Neural cell (in vitro differentiated cells): ENCODE results near the gene CIRBP. TPM values are rescaled to one million over a fixed set of nuclear protein-coding genes. Genes with fewer than 3 reads are reported as not detected.
"Not testable (repeated sequence)": the region's sequence is repeated elsewhere in the genome, so short reads cannot be mapped to it uniquely, and the experiment has no call there.

Source experiments
- H2AFZ ChIP-seq: fragments of 200-600, 300-800 bp; sonication (generic), shearing (Covaris generic); 2 replicates; pipeline ENCODE4 v1.6.0; 2014; ENCODE audit warnings: low read depth, mild to moderate bottlenecking, antibody characterized with exemption, low read length, moderate library complexity
- H3F3A ChIP-seq: fragments of 200-600 bp; shearing (Covaris generic); 2 replicates; pipeline ENCODE4 v1.6.1; 2016; ENCODE audit warnings: mild to moderate bottlenecking, moderate library complexity, mixed read lengths, antibody characterized with exemption, low read length; ENCODE audit not compliant: insufficient read depth, poor library complexity, severe bottlenecking
- H3K27ac ChIP-seq: fragments of 200-600, 300-800 bp; sonication (generic), shearing (Covaris generic); 2 replicates; pipeline ENCODE4 v1.5.1; 2014; ENCODE audit warnings: mild to moderate bottlenecking, low read length, moderate library complexity
- H3K27me3 ChIP-seq: fragments of 300-800, 200-600 bp; sonication (generic), shearing (Covaris generic); 2 replicates; pipeline ENCODE4 v1.6.0; 2014; ENCODE audit warnings: mild to moderate bottlenecking, low read depth, low read length, moderate library complexity; ENCODE audit not compliant: insufficient read depth
- H3K36me3 ChIP-seq: fragments of 300-800, 200-600 bp; sonication (generic), shearing (Covaris generic); 2 replicates; pipeline ENCODE4 v1.5.1; 2014; ENCODE audit warnings: mild to moderate bottlenecking, antibody characterized with exemption, low read length, moderate library complexity; ENCODE audit not compliant: insufficient read depth
- H3K4me2 ChIP-seq: fragments of 300-800, 200-600 bp; sonication (generic), shearing (Covaris generic); 2 replicates; pipeline ENCODE4 v1.6.0; 2014; ENCODE audit warnings: mild to moderate bottlenecking, low read length
- H3K4me3 ChIP-seq: fragments of 300-800, 200-600 bp; sonication (generic), shearing (Covaris generic); 2 replicates; pipeline ENCODE4 v1.5.1; 2014; ENCODE audit warnings: mild to moderate bottlenecking, low read length, moderate library complexity
- H3K79me2 ChIP-seq: fragments of 200-600 bp; shearing (Covaris generic); replicated peaks from 2 replicates; pipeline ENCODE4 v1.6.0; 2014; ENCODE audit warnings: mild to moderate bottlenecking, low read length, moderate library complexity; ENCODE audit not compliant: insufficient read depth
- H3K9ac ChIP-seq: fragments of 300-800, 200-600 bp; sonication (generic), shearing (Covaris generic); 2 replicates; pipeline ENCODE4 v1.6.1; 2016; ENCODE audit warnings: mild to moderate bottlenecking, low read length, mixed read lengths
- H3K9me2 ChIP-seq: fragments of 200-600 bp; shearing (Covaris generic); 2 replicates; pipeline ENCODE4 v1.6.1; 2016; ENCODE audit warnings: mild to moderate bottlenecking, low read length, mixed read lengths; ENCODE audit not compliant: insufficient read depth
- H3K9me3 ChIP-seq: fragments of 200-600, 300-800 bp; sonication (generic), shearing (Covaris generic); 2 replicates; pipeline ENCODE4 v1.6.1; 2016; ENCODE audit warnings: mild to moderate bottlenecking, mixed run types, low read length, moderate library complexity, mixed read lengths
- H4K20me1 ChIP-seq: fragments of 200-600 bp; shearing (Covaris generic); 2 replicates; pipeline ENCODE4 v1.6.1; 2016; ENCODE audit warnings: mild to moderate bottlenecking, mixed run types; ENCODE audit not compliant: insufficient read depth
- CTCF ChIP-seq: fragments of 450-650 bp; IDR thresholded peaks from 2 replicates; pipeline ENCODE4 v1.5.1; 2014; ENCODE audit warnings: antibody characterized with exemption, mild to moderate bottlenecking, moderate library complexity; ENCODE audit not compliant: poor library complexity, severe bottlenecking
- EP300 ChIP-seq: fragments of 450-650 bp; conservative IDR thresholded peaks from 2 replicates; pipeline ENCODE4 v1.6.1; 2014; ENCODE audit warnings: antibody characterized with exemption, mild to moderate bottlenecking, moderate library complexity; ENCODE audit not compliant: poor library complexity, severe bottlenecking
- EZH2 ChIP-seq: fragments of 200-600, 300-800 bp; shearing (Covaris generic), sonication (generic); IDR thresholded peaks from 2 replicates; pipeline ENCODE4 v1.6.1; 2014; ENCODE audit warnings: antibody characterized with exemption, low read length, borderline replicate concordance, mild to moderate bottlenecking; ENCODE audit not compliant: insufficient read depth, poor library complexity, severe bottlenecking
- MXI1 ChIP-seq: fragments of 450-650 bp; conservative IDR thresholded peaks from 2 replicates; pipeline ENCODE4 v1.6.1; 2014; ENCODE audit warnings: antibody characterized with exemption, mild to moderate bottlenecking; ENCODE audit not compliant: poor library complexity, severe bottlenecking
- POLR2AphosphoS5 ChIP-seq: IDR thresholded peaks from 2 replicates; pipeline ENCODE4 v1.6.1; 2012
- RAD21 ChIP-seq: fragments of 450-650 bp; conservative IDR thresholded peaks from 2 replicates; pipeline ENCODE4 v1.6.1; 2014; ENCODE audit warnings: antibody characterized with exemption, mild to moderate bottlenecking, moderate library complexity
- SMC3 ChIP-seq: fragments of 450-650 bp; conservative IDR thresholded peaks from 2 replicates; pipeline ENCODE4 v1.6.1; 2014; ENCODE audit warnings: antibody characterized with exemption, mild to moderate bottlenecking, moderate library complexity; ENCODE audit not compliant: poor library complexity
- TAF1 ChIP-seq: IDR thresholded peaks from 2 replicates; pipeline ENCODE4 v1.6.1; 2012; ENCODE audit warnings: low read depth
- polyA plus RNA-seq: library from polyadenylated mRNA; depleted of rRNA; stranded (reverse); fragments of >200 nt; gene quantifications from 2 replicates; pipeline ENCODE4 v1.2.3, GENCODE V29; 2014
- TF ChIP-seq, protein P1 (sequence below): IDR thresholded peaks from 2 replicates; pipeline ENCODE4 v1.6.1; 2012; ENCODE audit warnings: borderline replicate concordance

Gene CIRBP
- polyA plus RNA-seq, 1 donor from 2014 or later: 1,663 TPM

DNA sequence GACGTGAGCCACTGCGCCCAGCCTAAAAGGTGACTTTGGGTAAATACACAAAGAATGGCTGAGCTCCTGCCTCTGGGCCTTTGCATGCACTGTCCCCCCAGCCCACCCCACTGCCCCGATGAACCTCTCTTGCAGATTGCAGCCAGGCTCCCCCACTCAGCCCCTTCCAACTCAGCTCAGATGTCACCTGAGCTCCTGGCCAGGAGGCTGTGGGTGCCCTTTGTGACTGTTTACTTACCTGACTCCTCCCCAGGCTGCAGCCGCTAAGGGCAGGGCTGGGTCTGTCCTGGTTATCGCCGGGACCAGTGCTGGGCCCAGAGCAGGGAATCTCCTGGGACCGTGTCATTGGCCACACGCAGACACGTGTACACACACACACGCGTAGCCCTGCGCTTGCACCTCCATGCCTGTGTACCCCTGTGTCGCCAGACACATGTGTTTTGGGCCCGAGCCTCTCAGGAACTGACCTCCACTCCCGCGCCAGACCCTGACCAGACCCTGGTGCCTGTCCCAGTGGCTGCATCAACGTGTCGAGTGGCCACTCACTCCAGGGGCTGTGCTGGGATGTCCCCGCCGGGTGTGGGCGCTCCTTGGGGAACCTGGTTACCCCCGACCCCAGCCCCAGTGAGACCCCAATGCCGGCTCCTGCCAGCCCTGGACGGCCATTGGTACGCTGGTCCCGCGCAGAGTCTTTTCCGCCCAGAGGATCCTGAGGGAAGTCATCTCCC, 35.2 kb downstream of the CIRBP start:
- Histone ChIP-seq H3K27ac (no peak overlapping the region), H3K36me3 (no peaks in the 10 kb centered on the region), H3K4me2 (no peak overlapping the region), H3K27me3 (no peaks in the 10 kb centered on the region), H3K9ac (no peak overlapping the region), H2AFZ (no peak overlapping the region), H3K79me2 (no peaks in the 10 kb centered on the region), H4K20me1 (no peaks in the 10 kb centered on the region), H3K9me2 (no peaks in the 10 kb centered on the region), H3K9me3 (no peaks in the 10 kb centered on the region), H3K4me3 (no peak overlapping the region), H3F3A (no peaks in the 10 kb centered on the region)
- TF ChIP-seq POLR2AphosphoS5 (no peak), CTCF (no peak), SMC3 (no peak), RAD21 (no peak), EZH2 (no peak), TAF1 (no peak), EP300 (no peak), MXI1 (no peak)
- TF ChIP-seq, protein P1, sequence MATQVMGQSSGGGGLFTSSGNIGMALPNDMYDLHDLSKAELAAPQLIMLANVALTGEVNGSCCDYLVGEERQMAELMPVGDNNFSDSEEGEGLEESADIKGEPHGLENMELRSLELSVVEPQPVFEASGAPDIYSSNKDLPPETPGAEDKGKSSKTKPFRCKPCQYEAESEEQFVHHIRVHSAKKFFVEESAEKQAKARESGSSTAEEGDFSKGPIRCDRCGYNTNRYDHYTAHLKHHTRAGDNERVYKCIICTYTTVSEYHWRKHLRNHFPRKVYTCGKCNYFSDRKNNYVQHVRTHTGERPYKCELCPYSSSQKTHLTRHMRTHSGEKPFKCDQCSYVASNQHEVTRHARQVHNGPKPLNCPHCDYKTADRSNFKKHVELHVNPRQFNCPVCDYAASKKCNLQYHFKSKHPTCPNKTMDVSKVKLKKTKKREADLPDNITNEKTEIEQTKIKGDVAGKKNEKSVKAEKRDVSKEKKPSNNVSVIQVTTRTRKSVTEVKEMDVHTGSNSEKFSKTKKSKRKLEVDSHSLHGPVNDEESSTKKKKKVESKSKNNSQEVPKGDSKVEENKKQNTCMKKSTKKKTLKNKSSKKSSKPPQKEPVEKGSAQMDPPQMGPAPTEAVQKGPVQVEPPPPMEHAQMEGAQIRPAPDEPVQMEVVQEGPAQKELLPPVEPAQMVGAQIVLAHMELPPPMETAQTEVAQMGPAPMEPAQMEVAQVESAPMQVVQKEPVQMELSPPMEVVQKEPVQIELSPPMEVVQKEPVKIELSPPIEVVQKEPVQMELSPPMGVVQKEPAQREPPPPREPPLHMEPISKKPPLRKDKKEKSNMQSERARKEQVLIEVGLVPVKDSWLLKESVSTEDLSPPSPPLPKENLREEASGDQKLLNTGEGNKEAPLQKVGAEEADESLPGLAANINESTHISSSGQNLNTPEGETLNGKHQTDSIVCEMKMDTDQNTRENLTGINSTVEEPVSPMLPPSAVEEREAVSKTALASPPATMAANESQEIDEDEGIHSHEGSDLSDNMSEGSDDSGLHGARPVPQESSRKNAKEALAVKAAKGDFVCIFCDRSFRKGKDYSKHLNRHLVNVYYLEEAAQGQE: no peak

DNA sequence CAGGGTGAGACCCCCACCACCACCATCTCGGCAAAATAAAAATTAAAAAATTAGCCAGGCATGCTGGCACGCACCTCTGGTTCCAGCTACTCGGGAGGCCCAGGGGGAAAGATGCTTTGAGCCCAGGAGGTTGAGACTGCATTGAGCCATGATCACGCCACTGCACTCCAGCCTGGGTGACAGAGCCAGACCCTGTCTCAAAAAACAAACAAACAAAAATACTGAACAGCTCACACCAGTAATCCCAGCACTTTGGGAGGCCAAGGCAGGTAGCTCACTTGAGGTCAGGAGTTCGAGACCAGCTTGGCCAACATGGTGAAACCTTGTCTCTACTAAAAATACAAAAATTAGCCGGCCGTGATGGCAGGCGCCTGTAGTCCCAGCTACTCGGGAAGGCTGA, 36.2 kb downstream of the CIRBP start:
- H3K4me3 ChIP-seq, H3K27ac ChIP-seq, H3K79me2 ChIP-seq, H4K20me1 ChIP-seq, H3F3A ChIP-seq, H3K9me2 ChIP-seq, H3K36me3 ChIP-seq, H3K9me3 ChIP-seq, H3K9ac ChIP-seq, H3K4me2 ChIP-seq, H3K27me3 ChIP-seq, H2AFZ ChIP-seq: not testable (repeated sequence)
